Stimulated activated memory B cell treated with anti-CD40 and anti-IgM and Interleukin-4, amounts not matched to agents 10 μg/mL and 1 μg/mL and 100 μg/mL, for 72 hours (primary cell): ENCODE measurements around the gene ACTR6.
"Not testable (repeated sequence)": the region's sequence is repeated elsewhere in the genome, so short reads cannot be mapped to it uniquely, and the experiment has no call there.

ENCODE experiments used
- ATAC-seq: fragments of 150-1000 bp; cut with Tn5 transposase; 2 replicates; pipeline ENCODE4 v1.10.0; 2021
- H3K27ac Mint-ChIP-seq: one replicate; pipeline ENCODE4 v1.8.0; 2022; ENCODE audit warnings: mild to moderate bottlenecking, mixed read lengths
- H3K27me3 Mint-ChIP-seq: one replicate; pipeline ENCODE4 v1.8.0; 2022; ENCODE audit warnings: mixed read lengths
- H3K36me3 Mint-ChIP-seq: one replicate; pipeline ENCODE4 v1.8.0; 2022; ENCODE audit warnings: mixed read lengths
- H3K4me1 Mint-ChIP-seq: one replicate; pipeline ENCODE4 v1.8.0; 2022; ENCODE audit warnings: mixed read lengths
- H3K4me3 Mint-ChIP-seq: one replicate; pipeline ENCODE4 v1.8.0; 2022; ENCODE audit warnings: mild to moderate bottlenecking, moderate library complexity, mixed read lengths
- H3K9me3 Mint-ChIP-seq: one replicate; pipeline ENCODE4 v1.8.0; 2022; ENCODE audit warnings: mixed read lengths

Gene ACTR6

GRCh38 chr12:100265107-100265506 lies 64.5 kb downstream of the ACTR6 start:
- ATAC-seq, H3K9me3 Mint-ChIP-seq: not testable (repeated sequence)

GRCh38 chr12:100265732-100266584 lies 65.3 kb downstream of the ACTR6 start:
- Mint-ChIP-seq H3K4me1 (peaks cover 25% of the 10 kb centered on the region), H3K36me3 (no peaks in the 10 kb centered on the region)

More at GRCh38 chr12:100265107-100265506, 64.5 kb downstream of the ACTR6 start:
- not testable (repeated sequence) for H3K27me3 Mint-ChIP-seq, H3K36me3 Mint-ChIP-seq, H3K4me3 Mint-ChIP-seq, H3K27ac Mint-ChIP-seq
- peaks cover 25% of the 10 kb centered on the region for H3K4me1 Mint-ChIP-seq

GRCh38 chr12:100266585-100266834 lies 65.9 kb downstream of the ACTR6 start:
- Mint-ChIP-seq H3K27ac (peak overlapping the region; percentile 97), H3K4me3 (peak overlapping the region; percentile 100), H3K4me1 (peaks cover 25% of the 10 kb centered on the region), H3K9me3 (no peaks in the 10 kb centered on the region), H3K27me3 (no peaks in the 10 kb centered on the region), H3K36me3 (no peaks in the 10 kb centered on the region)
- peak; percentile 95 for ATAC-seq

More at GRCh38 chr12:100265732-100266584, 65.3 kb downstream of the ACTR6 start:
- Mint-ChIP-seq H3K27ac (peak overlapping the region; percentile 97), H3K27me3 (no peaks in the 10 kb centered on the region), H3K4me3 (peak overlapping the region; percentile 100), H3K9me3 (no peaks in the 10 kb centered on the region)
- no peak for ATAC-seq

GRCh38 chr12:100266835-100267602 lies 66.4 kb downstream of the ACTR6 start, which contains the start of the genes DEPDC4 and SCYL2:
TSS of gene DEPDC4 (minus strand) at chr12:100267079. CDS start at chr12:100267076, 3 bp downstream.
TSS of gene SCYL2 (plus strand) at chr12:100267177. CDS start at chr12:100282971, 15,794 bp downstream.
- H3K36me3 Mint-ChIP-seq: no peaks in the 10 kb centered on the region
- peak within 1 kb of the TSS; percentile 97 for H3K27ac Mint-ChIP-seq
- H3K4me1 Mint-ChIP-seq: peaks cover 25% of the 10 kb centered on the region
- ATAC-seq: peak; percentile 98
- H3K4me3 Mint-ChIP-seq: peak within 1 kb of the TSS; percentile 100
- H3K9me3 Mint-ChIP-seq: no peaks in the 10 kb centered on the region
- no peaks in the 10 kb centered on the region for H3K27me3 Mint-ChIP-seq

GRCh38 chr12:100267603-100268281 lies 67.1 kb downstream of the ACTR6 start:
- Mint-ChIP-seq H3K27me3 (no peaks in the 10 kb centered on the region), H3K27ac (peak overlapping the region; percentile 97), H3K9me3 (no peaks in the 10 kb centered on the region), H3K36me3 (peaks cover 3% of the 10 kb centered on the region), H3K4me1 (peaks cover 28% of the 10 kb centered on the region), H3K4me3 (peak overlapping the region; percentile 100)
- no peak for ATAC-seq

- ATAC-seq: no peak
- Mint-ChIP-seq H3K4me3 (peak overlapping the region; percentile 13), H3K9me3 (no peaks in the 10 kb centered on the region), H3K4me1 (peaks cover 40% of the 10 kb centered on the region), H3K36me3 (peaks cover 15% of the 10 kb centered on the region), H3K27me3 (no peaks in the 10 kb centered on the region), H3K27ac (no peak overlapping the region)
These were observed 68.4 kb downstream of the ACTR6 start for GRCh38 chr12:100268835-100269564.

GRCh38 chr12:100273782-100274181 lies 73.2 kb downstream of the ACTR6 start:
- H3K9me3 Mint-ChIP-seq: no peaks in the 10 kb centered on the region
- no peak overlapping the region for H3K27ac Mint-ChIP-seq
- H3K36me3 Mint-ChIP-seq: peaks cover 15% of the 10 kb centered on the region
- H3K27me3 Mint-ChIP-seq: no peaks in the 10 kb centered on the region
- no peak for ATAC-seq
- no peak overlapping the region for H3K4me3 Mint-ChIP-seq
- H3K4me1 Mint-ChIP-seq: peaks cover 53% of the 10 kb centered on the region
